CD4-positive, alpha-beta memory T cell (primary cell): ENCODE data around the gene ZNF710. TPM values are rescaled to one million over a fixed set of nuclear protein-coding genes. Genes with fewer than 3 reads are reported as not detected.

ENCODE experiments used
- microRNA-seq: library from miRNA; unstranded; fragments of <30 nt; microRNA quantifications from one replicate; pipeline ENCODE4 v1.2.0, GENCODE V29; 2021; ENCODE audit warnings: borderline replicate concordance, borderline number of aligned reads, borderline microRNAs expressed, mixed read lengths
- polyA plus RNA-seq, 2 donors: library from polyadenylated mRNA; unstranded; fragments of 300-500 nt; fragmentation: Illumina TruSeq; gene quantifications; one replicate each; pipeline ENCODE4 v1.2.3, GENCODE V29; 2021
- total RNA-seq, 2 experiments: library from RNA; stranded (reverse); gene quantifications; one replicate each; pipeline ENCODE4 v1.2.3, GENCODE V29; 2021

The ZNF710 gene
- total and polyA plus RNA-seq, 4 experiments from 2014 or later, result 0.10 to 19.7 (median 10.9) TPM

Small RNA genes within 50 kb of the gene (microRNA-seq; reads per million reads assigned to microRNA genes)
- gene MIR3174, result not detected

Other genes with a start within 250 kb of the ZNF710 start
- gene MESP2, start 225.0 kb upstream of the ZNF710 start, total RNA-seq, result not detected
- not detected for gene MESP2, start 225.0 kb upstream of the ZNF710 start, polyA plus RNA-seq
- 1 to 10 TPM; 1.9 to 2.2 TPM for gene ANPEP, start 186.5 kb upstream of the ZNF710 start, total RNA-seq
- gene ANPEP, start 186.5 kb upstream of the ZNF710 start, polyA plus RNA-seq, result not detected
- 10 to 100 TPM; 34.3 to 36.6 TPM for gene AP3S2, start 107.3 kb upstream of the ZNF710 start, total RNA-seq
- gene AP3S2, start 107.3 kb upstream of the ZNF710 start, polyA plus RNA-seq, result 10 to 100 TPM; 34.1 to 37.3 TPM
- gene ARPIN, start 88.4 kb upstream of the ZNF710 start, total RNA-seq, result under 1 TPM; 0.11 to 0.26 TPM
- gene ARPIN, start 88.4 kb upstream of the ZNF710 start, polyA plus RNA-seq, result not detected
- gene IDH2, start 101.1 kb downstream of the ZNF710 start, total RNA-seq, result 10 to 100 TPM; 41.2 to 43.6 TPM
- gene IDH2, start 101.1 kb downstream of the ZNF710 start, polyA plus RNA-seq, result 100 to 1,000 TPM; 106 to 139 TPM
- 10 to 100 TPM; 18.9 to 23.0 TPM for gene SEMA4B, start 200.0 kb downstream of the ZNF710 start, total RNA-seq
- gene SEMA4B, start 200.0 kb downstream of the ZNF710 start, polyA plus RNA-seq, result 10 to 100 TPM in 1 of 2 donors, 1 to 10 TPM in 1; 4.4 to 10.5 TPM
- 10 to 100 TPM; 95.2 to 98.2 TPM for gene CIB1, start 232.6 kb downstream of the ZNF710 start, total RNA-seq
- 100 to 1,000 TPM; 259 to 345 TPM for gene CIB1, start 232.6 kb downstream of the ZNF710 start, polyA plus RNA-seq
- 10 to 100 TPM; 10.1 to 15.0 TPM for gene GDPGP1, start 232.9 kb downstream of the ZNF710 start, total RNA-seq
- gene GDPGP1, start 232.9 kb downstream of the ZNF710 start, polyA plus RNA-seq, result 1 to 10 TPM in 1 of 2 donors, under 1 TPM in 1; 0.58 to 2.0 TPM
- gene TTLL13, start 248.2 kb downstream of the ZNF710 start, total RNA-seq, result 1 to 10 TPM; 1.1 to 1.4 TPM
- not detected for gene TTLL13, start 248.2 kb downstream of the ZNF710 start, polyA plus RNA-seq